Epithelial cell of esophagus (primary cell): Measurements from ENCODE around the gene GPR15.

Experiments used
- DNase-seq: peaks from one replicate; pipeline ENCODE4 v3.0.0; 2010; ENCODE audit warnings: low read depth
- H3K4me3 ChIP-seq: 2 replicates; pipeline ENCODE4 v1.5.1; 2011; ENCODE audit warnings: mild to moderate bottlenecking, low read length, control low read depth
- CTCF ChIP-seq: IDR thresholded peaks from 2 replicates; pipeline ENCODE4 v1.5.1; 2011; ENCODE audit warnings: low read depth, mild to moderate bottlenecking, low read length, control low read depth, inconsistent platforms; ENCODE audit not compliant: insufficient read depth; ENCODE audit errors: missing control alignments

GPR15 gene

GRCh38 chr3:98583766-98584165 lies 52.0 kb downstream of the GPR15 start:
- no peak for TF ChIP-seq CTCF
- no peak for DNase-seq
- no peak overlapping the region for H3K4me3 ChIP-seq
